AG20443 (cell line): Measurements from ENCODE around the gene CD300LF.

ENCODE experiments used
- DNase-seq: peaks from one replicate; pipeline ENCODE4 v3.0.0; 2012; ENCODE audit warnings: low spot score, mixed read lengths

CD300LF gene

GRCh38 chr17:74712756-74713155 lies at the start of gene CD300LF:
Gene CD300LF, minus strand, starts transcription at chr17:74712923. Its CDS starts 57 bp downstream, at chr17:74712866.
- no peak for DNase-seq

GRCh38 chr17:74761931-74762330 lies 49.2 kb upstream of the CD300LF start:
- no peak for DNase-seq

DNA sequence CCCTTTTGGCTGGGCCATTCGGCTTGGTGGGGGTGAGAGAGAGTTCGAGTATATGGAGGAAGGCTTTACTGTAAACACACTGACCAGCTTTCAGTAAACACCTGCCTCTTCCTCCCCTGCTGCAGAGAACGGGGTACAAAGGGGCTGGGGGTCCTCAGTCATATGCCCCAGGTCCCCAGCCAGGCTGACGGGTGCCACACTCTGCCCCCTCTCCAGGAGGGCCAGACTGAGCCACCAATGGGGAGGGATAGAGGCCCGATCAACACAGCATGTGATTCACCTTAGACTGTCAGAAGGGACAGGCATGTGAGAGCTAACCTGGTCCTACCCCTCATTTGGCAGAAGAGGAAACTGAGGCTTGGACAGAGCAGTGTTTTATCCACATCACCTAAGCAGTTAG lies 48.7 kb upstream of the CD300LF start:
- no peak for DNase-seq

GRCh38 chr17:74760404-74761105 lies 47.8 kb upstream of the CD300LF start:
- DNase-seq: no peak

GRCh38 chr17:74759941-74760340 lies 47.2 kb upstream of the CD300LF start:
- no peak for DNase-seq

GRCh38 chr17:74759243-74759801 lies 46.6 kb upstream of the CD300LF start:
- no peak for DNase-seq

DNA sequence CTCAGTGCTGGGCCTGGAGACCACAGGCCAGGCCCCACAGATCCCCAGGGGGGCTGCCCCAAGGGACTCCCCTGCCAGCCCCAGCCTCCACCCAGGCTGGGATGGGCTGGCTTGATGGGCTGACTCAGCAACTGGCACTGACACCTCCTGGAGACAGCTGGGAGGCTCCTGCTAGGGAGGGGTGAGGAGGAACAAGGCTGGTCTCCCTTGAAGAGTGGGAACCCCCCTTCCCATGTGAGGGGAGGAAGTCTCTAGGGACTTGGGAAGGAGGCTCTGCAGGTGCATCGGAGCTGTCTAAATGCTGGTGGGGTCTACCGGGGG lies 46.1 kb upstream of the CD300LF start:
- DNase-seq: peak; percentile 64

DNA sequence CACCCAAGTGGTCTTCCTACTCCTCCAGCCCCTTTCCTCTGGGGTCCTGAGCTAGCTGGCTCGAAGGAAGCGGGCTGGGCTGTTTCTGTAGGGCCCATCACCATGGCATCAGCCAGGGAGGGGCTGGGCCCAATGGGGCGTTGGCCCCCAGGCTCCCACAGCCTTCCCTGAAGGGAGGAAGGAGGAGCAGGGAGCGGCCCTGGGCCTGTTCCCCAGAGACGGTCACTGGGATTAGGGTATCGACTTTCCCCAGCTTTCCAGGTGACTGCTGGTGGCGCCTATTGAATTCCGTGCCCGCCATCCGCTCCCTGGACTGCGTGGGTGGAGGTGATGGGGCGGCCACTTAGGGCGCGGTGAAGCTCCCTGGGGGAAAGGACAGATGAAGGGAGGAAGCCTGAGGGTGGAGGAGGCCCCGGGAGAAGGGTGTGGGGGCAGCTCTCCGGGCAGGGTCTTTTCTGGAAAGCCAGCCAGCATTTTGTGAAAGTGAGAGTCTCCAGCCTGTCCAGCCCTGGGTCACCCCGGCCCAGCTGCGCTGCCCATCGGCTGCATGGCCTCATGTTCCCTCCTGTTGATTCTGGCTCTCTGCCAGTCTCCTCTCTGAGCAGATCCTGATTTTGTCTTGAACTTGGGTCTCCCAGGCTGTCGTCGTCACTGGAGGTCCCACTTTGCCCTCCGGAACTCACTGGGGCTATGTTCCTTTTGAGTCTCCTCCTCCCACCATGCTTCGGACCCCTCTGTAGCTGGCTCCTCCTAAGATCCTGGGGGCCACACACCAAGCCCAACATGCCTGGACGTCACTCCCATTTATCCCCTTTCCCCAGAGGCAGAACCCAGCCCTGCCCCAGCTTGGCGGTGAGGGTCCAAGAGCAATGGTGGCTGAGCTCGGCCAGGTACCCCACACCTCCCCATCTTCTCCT lies 45.5 kb upstream of the CD300LF start:
- DNase-seq: no peak

- no peak for DNase-seq
Measured at GRCh38 chr17:74757502-74757901, 44.8 kb upstream of the CD300LF start.

DNA sequence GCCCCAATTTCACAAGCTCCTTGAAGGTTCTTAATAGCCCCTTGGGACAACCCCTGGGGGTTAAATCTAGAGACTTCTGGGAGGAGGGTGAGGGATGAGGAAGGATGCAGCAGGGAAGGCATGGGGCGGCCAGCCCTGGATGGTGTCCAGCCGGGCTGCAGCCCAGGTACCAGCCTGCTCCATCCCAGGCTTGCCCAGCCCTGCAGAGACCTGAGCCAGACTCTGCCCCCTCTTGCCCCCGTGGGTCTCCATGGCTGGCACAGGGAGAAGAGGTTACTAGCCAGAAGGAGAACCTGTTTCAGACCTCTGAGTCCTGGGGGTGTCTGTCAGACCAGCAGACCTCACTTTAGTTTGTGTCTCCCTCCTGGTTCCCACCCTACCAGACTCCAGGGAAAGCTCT lies 44.2 kb upstream of the CD300LF start:
- no peak for DNase-seq

DNA sequence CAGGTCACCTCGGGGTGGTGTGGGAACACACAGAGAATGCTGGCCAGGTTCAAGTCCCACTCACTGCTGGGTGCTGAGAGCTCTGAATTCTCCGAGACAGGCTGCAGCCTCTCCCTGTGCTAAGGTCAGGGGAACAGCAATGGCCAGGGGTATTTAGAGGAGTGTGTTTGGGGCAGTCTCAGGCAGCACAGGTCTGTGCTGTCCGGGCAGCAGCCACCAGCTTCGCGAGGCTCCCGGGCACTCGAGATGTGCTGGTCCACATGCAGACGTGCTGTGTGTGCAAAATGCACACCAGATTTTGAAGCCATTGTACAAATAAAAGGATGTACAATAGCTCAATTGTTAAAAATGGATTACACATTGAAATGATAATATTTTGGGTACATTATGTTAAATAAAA lies 42.8 kb upstream of the CD300LF start:
- no peak for DNase-seq

DNA sequence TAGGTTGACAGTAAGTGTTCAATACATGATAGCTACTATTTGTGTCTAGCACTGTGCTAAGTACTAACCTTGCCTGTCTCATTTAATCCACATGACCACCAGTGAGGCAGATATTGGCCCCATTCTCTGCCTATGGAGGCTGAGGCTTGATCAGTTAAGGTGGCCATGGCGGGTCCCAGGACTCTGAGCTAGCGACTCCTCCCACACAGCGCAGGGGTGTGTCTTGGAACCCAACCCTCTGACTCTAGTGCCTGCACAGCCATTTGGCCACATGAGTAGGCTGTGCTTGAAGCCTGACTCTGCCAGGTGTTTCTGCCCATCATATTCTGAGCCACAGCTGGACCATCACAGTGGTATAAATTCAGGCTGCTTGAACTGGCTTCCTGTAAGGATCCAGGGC lies 42.1 kb upstream of the CD300LF start:
- DNase-seq: no peak

GRCh38 chr17:74752822-74753401 lies 40.2 kb upstream of the CD300LF start:
- no peak for DNase-seq

- DNase-seq: no peak
Measured at GRCh38 chr17:74752415-74752814, 39.7 kb upstream of the CD300LF start.

DNA sequence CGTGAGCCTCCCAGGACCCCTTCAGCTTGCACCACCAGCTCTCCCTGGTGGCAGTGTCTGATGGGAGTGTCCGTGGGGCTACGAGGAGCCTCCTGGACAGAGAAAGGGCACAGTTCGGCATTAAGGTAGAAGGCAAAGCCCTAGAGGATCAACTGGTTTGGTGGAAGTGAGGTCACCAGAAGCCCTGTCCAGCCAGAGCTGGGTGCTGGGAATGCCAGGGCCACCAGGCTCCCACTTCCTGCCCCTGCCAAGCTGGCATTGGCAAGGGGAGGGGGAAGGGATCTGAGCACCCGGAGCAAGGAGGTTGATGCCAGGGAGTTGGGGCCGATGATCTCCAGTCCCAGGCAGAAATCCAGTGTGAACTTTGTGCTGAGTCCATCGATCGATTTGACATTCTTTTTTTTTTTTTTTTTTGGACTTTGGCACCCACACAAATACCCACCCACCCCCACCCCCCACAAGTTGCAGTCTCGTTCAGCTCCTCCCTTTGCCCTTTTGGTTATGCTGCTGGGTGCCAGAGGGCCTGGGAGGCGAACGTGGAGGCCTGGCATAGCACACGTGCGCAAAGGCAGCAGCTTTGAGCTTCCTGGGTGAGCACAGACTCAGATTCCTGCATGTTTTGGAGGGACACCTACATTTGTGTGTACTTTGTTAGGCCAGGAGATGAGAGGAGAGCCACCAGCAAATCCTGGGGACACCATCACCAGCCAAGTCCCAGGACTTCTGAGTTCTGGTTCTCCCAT lies 37.8 kb upstream of the CD300LF start:
- DNase-seq: no peak

GRCh38 chr17:74750039-74750326 lies 37.3 kb upstream of the CD300LF start:
- no peak for DNase-seq

- DNase-seq: peak; percentile 27
Measured at GRCh38 chr17:74749279-74750038, 36.7 kb upstream of the CD300LF start.

DNA sequence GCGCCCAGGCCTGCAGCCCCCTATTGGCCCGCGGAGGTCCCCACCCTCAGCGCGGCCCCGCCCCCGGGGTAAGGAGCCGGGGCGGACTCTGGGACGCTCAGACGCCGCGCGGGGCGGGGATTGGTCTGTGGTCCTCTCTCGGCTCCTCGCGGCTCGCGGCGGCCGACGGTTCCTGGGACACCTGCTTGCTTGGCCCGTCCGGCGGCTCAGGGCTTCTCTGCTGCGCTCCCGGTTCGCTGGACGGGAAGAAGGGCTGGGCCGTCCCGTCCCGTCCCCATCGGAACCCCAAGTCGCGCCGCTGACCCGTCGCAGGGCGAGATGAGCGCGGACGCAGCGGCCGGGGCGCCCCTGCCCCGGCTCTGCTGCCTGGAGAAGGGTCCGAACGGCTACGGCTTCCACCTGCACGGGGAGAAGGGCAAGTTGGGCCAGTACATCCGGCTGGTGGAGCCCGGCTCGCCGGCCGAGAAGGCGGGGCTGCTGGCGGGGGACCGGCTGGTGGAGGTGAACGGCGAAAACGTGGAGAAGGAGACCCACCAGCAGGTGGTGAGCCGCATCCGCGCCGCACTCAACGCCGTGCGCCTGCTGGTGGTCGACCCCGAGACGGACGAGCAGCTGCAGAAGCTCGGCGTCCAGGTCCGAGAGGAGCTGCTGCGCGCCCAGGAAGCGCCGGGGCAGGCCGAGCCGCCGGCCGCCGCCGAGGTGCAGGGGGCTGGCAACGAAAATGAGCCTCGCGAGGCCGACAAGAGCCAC lies 36.0 kb upstream of the CD300LF start, which contains the start of gene NHERF1:
TSS of gene NHERF1 (plus strand) at position 100 of the 750 bp plus-strand sequence. CDS start at position 319, 219 bp downstream.
- peak; percentile 99 for DNase-seq

DNA sequence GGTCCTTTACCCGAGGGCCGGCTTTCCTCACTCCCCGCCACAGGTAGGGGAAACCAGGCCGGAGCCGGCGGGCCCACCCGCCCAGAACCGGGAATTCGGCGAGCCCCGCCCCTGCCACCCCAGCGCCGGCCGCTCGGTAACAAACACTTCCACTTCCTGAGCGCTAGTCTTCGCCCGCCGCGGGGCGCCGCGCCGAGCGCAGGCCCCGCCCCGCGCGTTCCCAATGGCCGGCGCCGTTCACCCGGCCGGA lies 35.5 kb upstream of the CD300LF start:
- no peak for DNase-seq

- no peak for DNase-seq
Measured at GRCh38 chr17:74746922-74747321, 34.2 kb upstream of the CD300LF start.

DNA sequence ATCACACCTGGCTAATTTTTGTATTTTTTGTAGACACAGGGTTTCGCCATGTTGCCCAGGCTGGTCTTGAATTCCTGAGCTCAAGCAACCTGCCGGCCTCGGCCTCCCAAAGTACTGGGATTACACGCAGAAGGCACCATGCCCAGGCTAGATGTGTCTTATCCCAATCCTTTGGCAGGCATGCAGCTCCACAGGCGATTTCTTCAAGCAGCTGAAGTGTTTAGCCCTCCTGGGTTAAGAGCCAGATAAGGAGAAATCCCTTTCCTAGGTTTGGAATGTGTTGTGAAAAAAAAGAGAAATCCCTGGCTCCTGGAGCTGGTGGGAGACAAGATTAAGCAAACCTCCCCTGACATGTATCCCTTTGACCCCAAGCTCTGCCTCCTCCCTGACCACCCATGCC lies 33.7 kb upstream of the CD300LF start:
- DNase-seq: no peak
